H4 (cell line): ENCODE results near the gene ADARB1. TPM values are rescaled to one million over a fixed set of nuclear protein-coding genes. Genes with fewer than 3 reads are reported as not detected.
"Not testable (repeated sequence)": the region's sequence is repeated elsewhere in the genome, so short reads cannot be mapped to it uniquely, and the experiment has no call there.

Experiments
- DNase-seq: peaks from one replicate; pipeline ENCODE4 v3.0.0-alpha.2; 2015; ENCODE audit warnings: low spot score
- total RNA-seq: library from RNA; depleted of rRNA; stranded (reverse); fragments of >200 nt; shearing (Covaris generic); gene quantifications from 2 replicates; pipeline ENCODE4 v1.2.3, GENCODE V29; 2014

Gene ADARB1
- total RNA-seq, 1 experiment from 2014 or later = 10.2 TPM

DNA sequence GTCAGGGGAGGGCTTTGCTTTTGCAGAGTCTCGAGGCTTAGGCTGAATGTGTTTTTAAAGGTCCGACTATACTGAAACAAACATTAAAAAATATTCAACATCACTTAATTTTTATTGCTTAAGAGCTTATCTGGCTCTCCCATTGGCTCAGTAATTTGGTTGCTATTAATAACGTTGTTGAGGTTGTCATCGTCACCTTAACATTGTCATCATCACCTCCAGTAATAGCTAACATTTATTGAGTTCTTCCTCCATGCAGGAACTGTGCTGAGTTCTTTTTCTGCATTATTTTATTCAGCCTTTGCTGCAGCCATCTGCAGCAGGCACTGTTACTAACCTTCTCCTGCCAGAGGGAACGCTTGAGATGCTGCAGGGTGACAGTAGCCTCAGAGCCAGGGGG lies 40.1 kb downstream of the ADARB1 start:
- DNase-seq = no peak

DNA sequence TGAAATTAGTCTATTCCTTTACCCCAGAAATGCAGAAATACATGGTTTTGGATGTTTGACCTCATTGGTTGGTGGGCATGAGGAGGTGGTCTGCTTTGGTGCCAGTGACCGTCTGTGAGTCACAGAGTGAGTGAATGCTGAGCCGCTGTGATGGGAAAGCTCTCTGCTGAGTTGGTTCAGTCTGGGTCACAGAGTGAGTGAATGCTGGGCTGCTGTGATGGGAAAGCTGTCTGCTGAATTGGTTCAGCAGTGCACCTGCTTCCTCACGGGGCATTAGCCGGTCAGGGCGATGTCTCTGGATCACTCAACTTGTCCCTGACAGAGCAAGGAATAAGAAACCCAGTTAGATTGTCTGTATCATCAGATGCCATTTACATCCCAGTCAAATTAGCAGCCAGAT lies 40.8 kb downstream of the ADARB1 start:
- no peak for DNase-seq

DNA sequence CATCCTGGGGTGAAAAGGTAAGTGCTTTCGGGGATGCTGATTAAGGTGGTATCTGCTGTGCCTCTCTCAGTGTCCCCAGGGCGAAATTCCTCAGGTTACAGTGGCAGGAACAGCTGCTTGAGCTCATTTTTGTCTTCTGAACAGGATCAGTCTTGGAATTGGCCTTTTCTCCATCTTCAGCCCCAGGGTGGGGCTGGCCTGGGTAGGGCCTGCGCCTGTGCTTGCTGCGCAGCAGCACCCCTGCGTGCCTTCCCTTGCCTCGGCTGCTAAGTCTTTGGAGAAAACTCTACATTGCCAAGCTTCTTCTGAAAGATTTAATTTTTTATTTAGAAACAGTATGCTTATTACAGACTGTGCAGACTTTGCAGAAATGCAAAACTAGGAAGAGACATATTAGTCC lies 41.7 kb downstream of the ADARB1 start:
- no peak for DNase-seq

DNA sequence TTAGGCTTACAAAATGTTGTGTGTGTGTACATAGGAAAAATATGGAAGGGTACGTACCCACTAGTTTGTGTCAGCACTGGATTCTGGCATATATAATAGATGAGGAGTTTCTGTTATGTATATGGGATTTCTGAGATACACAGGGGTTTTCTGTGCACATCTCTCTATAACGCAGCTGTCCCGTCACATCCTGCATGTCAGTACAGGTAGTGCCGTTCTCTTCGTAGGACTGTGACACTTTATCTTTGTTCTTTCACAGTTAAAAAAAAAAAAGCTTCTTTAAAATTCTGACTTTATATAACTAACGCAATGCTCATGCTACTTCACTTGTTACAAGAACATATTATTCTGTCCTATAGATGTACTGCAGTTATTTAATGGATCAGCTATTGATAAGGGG lies 42.9 kb downstream of the ADARB1 start:
- DNase-seq = no peak

DNA sequence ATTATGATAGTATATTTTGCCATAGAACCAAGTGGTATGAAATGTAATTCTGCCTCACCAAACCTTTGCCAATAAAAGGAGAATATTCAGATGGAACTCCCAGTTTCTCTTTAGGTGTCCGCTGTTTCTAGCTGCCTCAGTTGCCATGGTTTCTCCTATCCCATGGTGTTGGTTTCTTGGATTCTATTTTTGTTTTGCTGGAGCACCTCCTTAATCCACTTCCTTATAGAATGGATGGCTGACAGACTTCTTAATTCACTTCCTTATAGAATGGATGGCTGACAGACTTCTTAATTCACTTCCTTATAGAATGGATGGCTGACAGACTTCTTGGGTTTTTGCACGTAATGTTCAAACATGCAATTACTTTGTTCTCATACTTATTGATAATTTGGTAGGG lies 43.7 kb downstream of the ADARB1 start:
- DNase-seq = no peak

DNA sequence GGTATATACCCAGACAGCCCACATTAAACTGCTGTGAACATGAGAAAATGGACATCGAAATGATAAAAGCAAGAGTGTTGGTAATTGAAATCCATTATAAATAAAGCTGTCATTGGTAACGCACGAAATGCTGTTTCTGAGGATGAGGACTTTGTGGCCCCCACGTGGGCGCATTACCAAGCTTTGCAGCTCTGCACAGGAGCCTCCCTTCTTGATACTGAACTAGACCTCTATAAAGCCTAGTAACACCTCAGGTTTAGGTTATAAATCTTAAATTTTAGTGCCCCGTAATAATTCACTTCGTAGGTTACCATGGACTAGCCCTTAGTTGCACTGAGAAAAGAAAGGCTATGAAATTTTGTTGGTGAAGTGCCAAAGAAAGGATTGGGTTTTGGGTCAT lies 45.4 kb downstream of the ADARB1 start:
- DNase-seq = no peak

DNA sequence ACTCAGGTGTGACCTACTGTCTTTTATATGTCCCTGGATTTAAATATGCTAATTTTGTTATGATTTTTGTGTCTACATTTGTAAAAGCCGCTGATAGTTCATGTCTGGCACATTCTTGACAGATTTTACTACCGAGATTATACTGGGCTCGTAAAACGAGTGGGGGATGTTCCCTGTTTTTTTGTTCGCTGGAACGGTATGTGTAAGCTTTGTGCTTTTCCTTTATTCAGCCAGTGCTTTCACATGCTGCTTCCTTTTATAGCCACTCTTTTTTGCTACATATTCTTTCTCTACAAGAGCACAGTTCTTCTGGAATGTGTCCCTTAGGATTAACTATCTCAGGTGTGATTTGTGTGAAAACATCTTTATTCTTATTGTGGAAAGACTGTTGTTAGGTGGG lies 46.6 kb downstream of the ADARB1 start:
- DNase-seq = no peak

DNA sequence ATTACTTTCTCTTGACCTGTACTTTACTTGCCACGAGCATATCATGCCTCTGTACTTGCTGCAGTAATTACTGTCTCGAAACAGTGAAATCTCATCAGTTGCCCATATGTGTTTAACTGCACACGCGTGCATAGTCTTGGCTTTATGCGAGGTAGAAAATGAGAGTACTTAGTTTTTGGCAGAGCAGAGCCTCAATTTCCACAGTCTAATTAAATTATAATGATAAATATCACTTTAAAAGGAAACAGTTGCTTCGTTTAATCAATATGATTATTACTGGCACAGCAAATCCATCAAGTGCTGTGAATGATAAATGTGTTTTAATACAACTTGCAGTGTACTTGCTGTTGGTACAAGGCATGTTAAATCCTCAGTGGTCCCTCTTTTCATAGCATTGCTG lies 47.6 kb downstream of the ADARB1 start:
- DNase-seq = no peak

DNA sequence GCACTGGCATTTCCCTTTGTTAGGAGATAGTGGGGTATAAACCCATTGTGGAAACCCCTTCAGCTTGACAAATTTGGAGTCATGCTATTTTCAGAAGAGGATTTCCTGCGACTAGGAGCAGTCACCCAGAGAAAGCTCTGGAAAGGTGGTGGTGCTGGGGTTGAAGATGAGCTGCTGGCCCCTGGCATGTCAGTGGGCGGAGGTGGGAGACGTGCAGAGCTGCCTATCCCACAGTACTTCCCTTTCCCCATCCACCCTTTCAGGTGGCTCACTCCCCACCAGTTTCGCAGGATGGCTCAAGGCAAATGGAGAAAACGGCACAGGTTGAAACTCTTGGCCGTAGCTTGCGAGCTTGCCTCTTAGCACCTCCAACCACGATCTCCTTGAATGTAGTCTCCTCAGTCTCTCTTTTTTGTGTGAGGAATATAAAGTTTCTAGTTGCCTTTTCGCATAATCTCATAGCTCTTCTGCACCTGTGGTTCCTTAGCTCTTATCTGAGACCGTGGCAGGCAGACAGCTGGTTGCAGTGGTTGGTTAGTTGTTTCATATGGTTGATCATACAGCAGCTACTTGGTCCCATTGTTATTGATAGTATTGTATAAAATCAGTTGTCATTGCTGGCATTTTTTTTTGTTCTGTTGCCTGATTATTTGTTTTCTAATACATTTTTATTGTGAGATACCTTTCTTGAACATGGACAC lies 48.2 kb downstream of the ADARB1 start:
- DNase-seq = no peak

DNA sequence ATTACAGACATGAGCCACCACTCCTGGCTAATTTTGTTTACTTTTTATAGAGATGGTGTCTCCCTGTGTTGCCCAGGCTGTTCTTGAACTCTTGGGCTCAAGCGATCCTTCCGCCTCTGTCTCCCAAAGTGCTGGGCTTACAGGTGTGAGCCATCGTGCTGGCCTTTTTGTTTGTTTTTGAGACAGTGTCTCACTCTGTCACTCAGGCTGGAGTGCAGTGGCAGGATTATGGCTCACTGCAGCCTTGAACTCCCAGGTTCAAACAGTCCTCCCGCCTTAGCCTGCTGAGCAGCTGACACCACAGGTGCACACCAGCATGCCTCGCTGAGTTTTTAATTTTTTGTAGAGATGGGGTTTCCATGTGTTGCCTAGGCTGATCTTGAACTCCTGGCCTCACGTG lies 49.1 kb downstream of the ADARB1 start:
- DNase-seq = no peak

DNA sequence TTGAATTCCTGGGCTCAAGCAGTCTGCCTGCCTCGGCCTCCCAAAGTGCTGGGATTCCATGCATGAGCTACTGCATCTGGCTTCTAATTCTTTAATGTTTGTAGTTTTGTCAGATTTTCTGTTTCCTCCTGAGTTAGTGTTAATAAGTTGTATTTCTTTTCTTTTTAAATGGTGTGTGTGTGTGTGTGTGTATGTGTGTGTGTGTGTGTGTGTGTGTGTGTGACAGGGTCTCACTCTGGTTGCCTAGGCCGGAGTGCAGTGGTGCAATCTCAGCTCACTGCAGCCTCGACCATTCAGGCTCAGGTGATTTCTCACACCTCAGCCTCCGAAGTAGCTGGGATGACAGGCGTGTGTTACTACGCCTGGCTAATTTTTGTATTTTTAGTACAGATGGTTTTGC lies 50.2 kb downstream of the ADARB1 start:
- DNase-seq = no peak

DNA sequence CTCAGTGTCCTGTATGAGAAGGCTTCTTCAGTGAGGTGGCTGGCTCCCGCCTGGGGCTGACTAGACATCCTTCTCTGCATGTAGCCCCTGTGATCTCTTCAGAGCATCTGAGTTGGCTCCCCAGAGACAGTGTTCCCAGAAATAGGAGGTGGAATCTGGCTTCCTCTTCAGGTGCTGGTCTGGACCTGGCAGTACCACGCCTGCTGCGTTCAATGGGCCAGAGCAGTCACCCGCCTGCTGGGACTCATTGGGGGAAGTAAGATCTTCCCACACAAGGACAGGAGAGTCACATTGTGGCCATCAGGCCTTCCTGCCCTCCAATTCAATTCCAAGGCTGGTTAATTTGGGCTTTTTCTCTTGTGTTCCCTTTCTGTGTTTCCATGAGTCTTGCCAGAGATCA lies 51.0 kb downstream of the ADARB1 start:
- no peak for DNase-seq

DNA sequence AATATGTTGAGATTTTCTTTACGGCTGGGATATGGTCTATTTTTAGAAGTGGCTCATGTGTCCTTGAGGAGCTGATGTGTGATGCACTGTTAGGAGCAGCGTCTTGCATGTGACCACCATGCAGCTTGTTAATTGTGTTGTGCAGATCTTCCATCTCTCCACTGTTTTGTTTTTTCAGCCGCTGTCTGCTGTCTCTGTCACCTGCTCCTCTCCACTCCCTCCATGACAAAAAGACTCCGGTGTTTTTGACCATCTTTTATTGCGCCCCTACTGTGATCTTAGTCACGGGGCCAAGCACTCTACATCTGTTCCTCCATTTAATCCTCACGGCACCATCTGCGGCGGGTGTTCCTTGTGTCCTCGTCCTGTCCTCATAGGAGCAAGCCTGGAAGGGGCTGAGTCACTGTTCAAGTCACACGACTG lies 51.8 kb downstream of the ADARB1 start:
- no peak for DNase-seq

DNA sequence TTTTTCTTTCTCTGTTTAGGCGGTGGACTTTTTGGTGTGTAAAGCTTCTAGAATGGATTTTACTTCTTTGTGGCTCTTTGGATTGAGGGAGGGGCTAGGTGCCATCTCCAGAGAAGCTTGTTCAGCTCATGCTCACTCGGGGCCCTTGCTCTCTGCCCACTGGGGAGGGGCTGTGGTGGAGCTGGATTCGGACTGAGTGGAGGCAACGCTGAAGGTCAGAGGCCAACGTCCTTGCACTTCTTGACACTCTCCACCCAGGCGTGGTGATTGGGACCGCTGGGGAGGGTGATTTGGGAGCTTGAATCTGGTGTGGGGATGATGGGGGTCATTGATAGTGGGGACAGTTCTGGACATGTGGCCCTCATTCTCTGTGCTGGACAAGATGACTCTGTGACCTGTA lies 52.6 kb downstream of the ADARB1 start:
- no peak for DNase-seq

DNA sequence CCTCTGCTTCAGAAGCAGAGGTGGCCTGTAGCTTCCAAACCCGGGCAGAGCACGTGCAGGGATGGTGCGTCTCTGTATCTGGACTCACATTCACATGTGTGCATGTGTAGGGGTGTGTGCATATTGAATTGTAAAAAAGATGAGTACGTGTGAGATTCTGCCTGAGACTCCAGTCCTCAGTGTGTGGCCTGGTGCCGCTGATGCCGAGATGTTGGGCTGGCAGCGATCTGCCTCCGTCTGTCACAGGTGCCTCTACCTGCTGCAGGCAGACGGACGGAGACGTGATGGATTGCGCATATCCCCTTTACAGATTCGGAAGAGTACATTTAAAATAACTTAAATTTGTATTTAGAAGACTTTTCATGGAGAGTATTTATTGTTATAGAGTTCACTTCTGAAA lies 53.6 kb downstream of the ADARB1 start:
- DNase-seq = no peak

DNA sequence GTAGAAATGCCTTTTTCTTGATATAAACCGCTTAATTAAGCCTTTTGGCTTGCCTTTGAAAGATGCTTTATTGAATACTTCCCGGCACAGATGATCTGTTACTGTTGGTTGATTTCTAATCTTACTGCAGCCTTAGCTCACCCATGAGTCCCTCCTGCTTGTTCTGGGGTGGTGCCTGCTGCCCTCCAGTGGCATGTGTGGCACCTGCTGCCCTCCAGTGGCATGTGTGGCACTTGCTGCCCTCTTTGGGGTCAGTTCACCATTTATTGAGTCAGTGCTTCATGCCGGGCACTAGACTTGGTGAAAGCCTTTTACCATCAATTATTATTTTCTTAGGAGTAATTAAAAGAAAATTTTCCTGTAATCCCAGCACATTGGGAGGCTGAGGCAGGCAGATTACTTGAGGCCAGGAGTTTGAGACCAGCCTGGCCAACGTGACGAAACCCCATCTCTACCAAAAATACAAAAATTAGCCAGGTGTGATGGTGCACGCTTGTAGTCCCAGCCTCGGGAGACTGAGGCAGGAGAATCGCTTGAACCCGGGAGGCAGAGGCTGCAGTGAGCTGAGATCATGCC lies 54.3 kb downstream of the ADARB1 start:
- DNase-seq = peak; percentile 84

DNA sequence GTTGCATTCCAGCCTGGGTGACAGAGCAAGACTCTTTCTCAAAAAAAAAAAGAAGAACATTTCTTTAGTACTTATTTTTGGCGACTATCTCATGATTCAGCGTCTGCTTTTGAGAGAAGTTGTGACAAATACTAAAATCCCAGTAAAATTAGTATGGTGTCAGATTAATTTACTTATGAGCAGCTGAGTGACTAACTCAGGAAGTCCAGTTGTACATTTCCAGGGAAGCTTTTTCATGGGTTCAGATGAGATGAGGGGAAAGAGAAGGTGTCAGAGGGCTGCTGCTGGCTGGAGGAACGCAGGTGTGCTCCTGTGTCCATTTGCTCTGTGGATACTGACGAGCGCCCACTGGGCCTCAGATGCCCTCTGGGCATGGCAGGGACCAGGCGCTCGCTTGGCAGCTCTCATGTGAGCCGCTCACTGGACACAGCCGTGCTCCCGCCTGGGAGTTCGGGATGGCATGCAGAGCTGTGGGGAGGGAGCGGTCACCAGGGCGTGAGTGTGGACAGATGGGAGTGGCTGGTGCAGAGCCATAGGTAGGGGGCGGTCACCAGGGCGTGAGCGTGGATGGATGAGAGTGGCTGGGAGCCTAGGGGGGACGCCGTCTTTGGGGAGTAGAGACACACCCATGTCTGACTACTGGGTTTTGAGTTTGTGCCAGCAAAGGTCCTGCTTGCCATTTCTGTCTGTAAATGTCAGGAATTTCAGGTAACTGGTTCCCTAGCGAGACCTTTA lies 55.0 kb downstream of the ADARB1 start:
- peak; percentile 27 for DNase-seq

DNA sequence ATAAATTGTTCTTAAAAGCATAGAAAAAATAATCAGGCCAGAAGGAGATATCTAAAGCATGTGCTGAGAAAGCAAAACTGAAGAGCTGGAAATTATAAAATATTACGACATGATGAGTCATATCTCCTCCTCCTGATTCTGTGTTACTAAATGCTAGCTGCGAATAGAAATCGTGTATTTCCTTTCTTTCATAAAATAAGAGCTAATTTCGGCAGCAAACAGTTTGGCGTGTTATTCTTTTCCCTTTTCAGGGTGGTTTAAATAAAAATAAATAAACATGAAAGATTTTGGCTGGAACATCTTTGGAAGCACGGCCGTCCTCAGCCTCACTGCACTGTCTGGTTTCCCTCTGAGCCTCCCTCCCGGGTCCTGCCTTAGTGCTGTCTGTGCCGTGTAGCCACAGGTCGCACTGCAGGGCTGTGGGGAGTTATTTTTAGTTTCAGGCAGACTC lies 56.0 kb downstream of the ADARB1 start:
- peak; percentile 47 for DNase-seq

DNA sequence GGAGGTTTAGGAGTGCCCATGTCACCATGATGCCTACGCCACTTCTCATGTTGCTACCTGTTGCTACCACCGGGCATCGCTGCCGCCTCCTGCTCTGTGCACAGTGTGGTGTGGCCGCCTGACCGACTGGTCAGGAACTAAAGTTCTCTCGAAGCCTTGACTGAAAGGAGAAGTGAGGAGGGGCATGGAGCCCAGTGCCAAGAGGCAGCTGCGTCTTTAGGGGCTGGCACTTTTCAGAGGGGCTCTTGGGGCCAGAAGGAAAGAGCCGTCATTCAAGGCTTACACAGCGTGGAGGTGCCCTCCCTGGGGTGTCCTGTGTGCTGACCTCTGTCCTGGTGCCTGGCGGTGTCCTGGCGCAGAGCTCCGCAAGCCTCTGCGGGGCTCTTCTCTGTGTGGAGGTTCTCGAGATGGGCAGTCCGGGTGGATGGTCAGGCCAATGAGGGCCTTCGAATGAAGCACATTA lies 57.2 kb downstream of the ADARB1 start:
- DNase-seq = no peak

DNA sequence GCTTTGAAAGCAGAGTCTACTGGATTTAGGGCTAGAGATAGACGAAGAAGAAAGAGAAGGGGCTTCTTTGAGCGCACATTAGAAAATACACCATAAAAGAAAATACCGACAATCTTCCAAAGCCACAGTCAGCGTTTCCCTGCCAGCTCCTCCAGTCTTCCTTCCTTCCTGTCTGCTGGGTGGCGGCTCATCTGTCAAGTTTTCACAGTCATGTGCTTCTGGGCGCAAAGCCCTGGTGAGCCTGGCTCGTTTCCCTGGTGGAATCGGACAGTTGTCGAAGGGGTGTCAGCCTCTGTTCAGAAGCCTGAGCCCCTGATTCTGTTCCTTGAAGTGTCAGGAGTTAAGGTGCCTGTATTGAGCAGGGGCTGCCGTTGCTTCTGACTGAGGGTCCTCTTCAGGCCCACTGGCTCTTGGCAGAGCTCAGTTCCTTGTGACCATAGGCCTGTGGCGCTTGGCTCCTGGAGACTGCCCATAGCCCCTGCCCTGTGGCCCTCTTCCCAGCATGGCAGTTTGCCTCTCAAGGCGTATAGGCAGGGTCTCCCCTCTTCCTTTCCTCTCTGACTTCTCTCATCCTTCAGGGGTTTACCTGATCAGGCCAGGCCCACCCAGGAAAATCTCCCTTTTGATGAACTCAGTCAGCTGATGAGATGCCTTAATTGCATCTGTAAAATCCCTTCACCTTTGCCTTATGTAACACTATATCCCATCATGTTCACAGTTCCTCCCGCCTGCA lies 58.6 kb downstream of the ADARB1 start:
- DNase-seq = no peak

DNA sequence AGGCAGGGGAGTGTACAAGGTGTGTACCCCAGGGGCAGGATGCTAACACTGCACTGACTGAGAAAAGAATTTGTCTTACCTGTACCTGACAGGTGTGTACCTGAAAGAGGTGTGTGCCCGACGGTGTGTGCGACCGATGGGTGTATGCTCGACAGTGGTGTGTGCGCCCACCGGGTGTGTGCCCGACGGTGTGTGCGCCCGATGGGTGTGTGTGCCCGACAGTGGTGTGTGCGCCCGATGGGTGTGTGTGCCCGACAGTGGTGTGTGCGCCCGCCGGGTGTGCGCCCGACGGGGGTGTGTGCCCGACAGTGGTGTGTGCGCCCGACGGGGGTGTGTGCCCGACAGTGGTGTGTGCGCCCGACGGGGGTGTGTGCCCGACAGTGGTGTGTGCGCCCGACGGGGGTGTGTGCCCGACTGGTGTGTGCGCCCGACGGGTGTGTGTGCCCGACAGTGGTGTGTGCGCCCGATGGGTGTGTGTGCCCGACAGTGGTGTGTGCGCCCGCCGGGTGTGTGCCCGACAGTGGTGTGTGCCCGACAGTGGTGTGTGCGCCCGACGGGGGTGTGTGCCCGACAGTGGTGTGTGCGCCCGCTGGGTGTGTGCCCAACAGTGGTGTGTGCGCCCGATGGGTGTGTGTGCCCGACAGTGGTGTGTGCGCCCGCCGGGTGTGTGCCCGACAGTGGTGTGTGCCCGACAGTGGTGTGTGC lies 59.3 kb downstream of the ADARB1 start:
- DNase-seq = not testable (repeated sequence)
